Measurements from ENCODE around the gene UNC45A.

The UNC45A gene

GRCh38 chr15:90952901-90953677 is 18.0 kb downstream of the UNC45A start:
- H3K4me3 ChIP-seq (ENCODE audit: low read length) = no peak overlapping the region
- TF ChIP-seq ZNF274 (IDR thresholded peaks at IDR 0.05; ENCODE audit: low read depth, low read length) = no peak

GRCh38 chr15:90953947-90954711 is 19.0 kb downstream of the UNC45A start:
- H3K4me3 ChIP-seq (ENCODE audit: low read length) = no peak overlapping the region; the same call in 1 of the 2 replicates
- TF ChIP-seq ZNF274 (IDR thresholded peaks at IDR 0.05; ENCODE audit: low read depth, low read length) = no peak

GRCh38 chr15:90954712-90955623 is 19.9 kb downstream of the UNC45A start, which contains the start of gene RCCD1:
Gene RCCD1, plus strand, starts transcription at chr15:90954884. Its CDS starts 1,851 bp downstream, at chr15:90956735.
- no peak for TF ChIP-seq ZNF274 (IDR thresholded peaks at IDR 0.05; ENCODE audit: low read depth, low read length)
- peak within 1 kb of the TSS; percentile 71 for H3K4me3 ChIP-seq (ENCODE audit: low read length)

- no peak for TF ChIP-seq ZNF274 (IDR thresholded peaks at IDR 0.05; ENCODE audit: low read depth, low read length)
- H3K4me3 ChIP-seq (ENCODE audit: low read length) = peak overlapping the region; percentile 71
Observed at GRCh38 chr15:90955624-90956273, 20.7 kb downstream of the UNC45A start.

- peak overlapping the region; percentile 71 for H3K4me3 ChIP-seq (ENCODE audit: low read length)
- no peak for TF ChIP-seq ZNF274 (IDR thresholded peaks at IDR 0.05; ENCODE audit: low read depth, low read length)
Observed at GRCh38 chr15:90956274-90957030, 21.4 kb downstream of the UNC45A start.

GRCh38 chr15:90957031-90957790 is 22.1 kb downstream of the UNC45A start:
- no peak for TF ChIP-seq ZNF274 (IDR thresholded peaks at IDR 0.05; ENCODE audit: low read depth, low read length)

GRCh38 chr15:90957791-90958190 is 22.7 kb downstream of the UNC45A start:
- H3K4me3 ChIP-seq (ENCODE audit: low read length) = no peak overlapping the region
- TF ChIP-seq ZNF274 (IDR thresholded peaks at IDR 0.05; ENCODE audit: low read depth, low read length) = no peak

More at GRCh38 chr15:90957031-90957790, 22.1 kb downstream of the UNC45A start:
- peak overlapping the region; percentile 71; the same call in 1 of the 2 replicates for H3K4me3 ChIP-seq (ENCODE audit: low read length)

GRCh38 chr15:90959028-90959595 is 24.0 kb downstream of the UNC45A start:
- TF ChIP-seq ZNF274 (IDR thresholded peaks at IDR 0.05; ENCODE audit: low read depth, low read length) = no peak
- no peak overlapping the region for H3K4me3 ChIP-seq (ENCODE audit: low read length)

GRCh38 chr15:90959894-90960293 is 24.8 kb downstream of the UNC45A start:
- H3K4me3 ChIP-seq (ENCODE audit: low read length) = no peak overlapping the region
- no peak for TF ChIP-seq ZNF274 (IDR thresholded peaks at IDR 0.05; ENCODE audit: low read depth, low read length)

- no peak for TF ChIP-seq ZNF274 (IDR thresholded peaks at IDR 0.05; ENCODE audit: low read depth, low read length)
- no peak overlapping the region for H3K4me3 ChIP-seq (ENCODE audit: low read length)
Observed at GRCh38 chr15:90960298-90961091, 25.4 kb downstream of the UNC45A start.

- TF ChIP-seq ZNF274 (IDR thresholded peaks at IDR 0.05; ENCODE audit: low read depth, low read length) = no peak
- no peak overlapping the region for H3K4me3 ChIP-seq (ENCODE audit: low read length)
Observed at GRCh38 chr15:90962021-90962420, 26.9 kb downstream of the UNC45A start.

Measured in GM08714 (cell line).